HG03342 (cell line): ENCODE measurements around the gene FAM131C.

Experiments
- ATAC-seq: cut with Tn5 transposase; IDR thresholded peaks from one replicate; pipeline ENCODE4 v1.9.1; 2021; ENCODE audit warnings: mild to moderate bottlenecking, moderate library complexity; ENCODE audit not compliant: unreplicated experiment

FAM131C gene

GRCh38 chr1:16073490-16074119, at the start of gene FAM131C:
Gene FAM131C (minus strand): TSS chr1:16073651. CDS start chr1:16073442, 209 bp downstream.
- ATAC-seq = no peak

GRCh38 chr1:16122916-16123315, 49.5 kb upstream of the FAM131C start:
- ATAC-seq = no peak

GRCh38 chr1:16122350-16122881, 49.0 kb upstream of the FAM131C start:
- ATAC-seq = no peak

GRCh38 chr1:16120940-16121410, 47.5 kb upstream of the FAM131C start:
- ATAC-seq = no peak

GRCh38 chr1:16120407-16120806, 47.0 kb upstream of the FAM131C start:
- ATAC-seq = no peak

GRCh38 chr1:16119926-16120325, 46.5 kb upstream of the FAM131C start:
- no peak for ATAC-seq

- no peak for ATAC-seq
These were observed 46.1 kb upstream of the FAM131C start for GRCh38 chr1:16119504-16119903.

GRCh38 chr1:16118706-16119105, 45.3 kb upstream of the FAM131C start:
- ATAC-seq = no peak

- no peak for ATAC-seq
These were observed 44.5 kb upstream of the FAM131C start for GRCh38 chr1:16117936-16118335.

- no peak for ATAC-seq
These were observed 43.9 kb upstream of the FAM131C start for GRCh38 chr1:16117369-16117768.

GRCh38 chr1:16116625-16117024, 43.2 kb upstream of the FAM131C start:
- ATAC-seq = no peak

GRCh38 chr1:16116002-16116401, 42.6 kb upstream of the FAM131C start:
- no peak for ATAC-seq

- ATAC-seq = no peak
These were observed 42.1 kb upstream of the FAM131C start for GRCh38 chr1:16115468-16115983.

GRCh38 chr1:16114527-16115467, 41.3 kb upstream of the FAM131C start:
- ATAC-seq = no peak

- ATAC-seq = no peak
These were observed 39.4 kb upstream of the FAM131C start for GRCh38 chr1:16112596-16113555.

- ATAC-seq = no peak
These were observed 38.5 kb upstream of the FAM131C start for GRCh38 chr1:16111771-16112595.

- ATAC-seq = no peak
These were observed 37.4 kb upstream of the FAM131C start for GRCh38 chr1:16110884-16111283.

GRCh38 chr1:16110456-16110855, 37.0 kb upstream of the FAM131C start:
- no peak for ATAC-seq

GRCh38 chr1:16109571-16109970, 36.1 kb upstream of the FAM131C start:
- no peak for ATAC-seq
